Right lobe of liver (tissue), 6 donors: ENCODE results near the gene SPAG5. TPM values are rescaled to one million over a fixed set of nuclear protein-coding genes. Genes with fewer than 3 reads are reported as not detected.

ENCODE experiments used
- ATAC-seq, 4 donors: fragments of 200-7000 bp; cut with Tn5 transposase; one replicate each; pipeline ENCODE4 v1.9.1; 2020; ENCODE audit warnings: mild to moderate bottlenecking in 4 of 4, moderate library complexity in 4 of 4
- DNase-seq, 3 donors: peaks; one replicate each; pipeline ENCODE4 v3.0.0-alpha.2; 2020
- H3K27ac ChIP-seq, 3 donors: fragments of 200-600 bp; one replicate each; pipeline ENCODE4 v1.8.0; 2022
- H3K27me3 ChIP-seq, 2 donors: fragments of 200-600 bp; one replicate each; pipeline ENCODE4 v1.8.0; 2022
- H3K36me3 ChIP-seq, 4 donors: fragments of 200-600 bp; sonication (generic) in 1 of 4; one replicate each; pipeline versions ENCODE4 v1.5.1 to v1.8.0; 2017 to 2022; ENCODE audit warnings: control low read depth in 1 of 4
- H3K4me1 ChIP-seq, 4 donors: fragments of 200-600 bp; sonication (generic) in 1 of 4; one replicate each; pipeline versions ENCODE4 v1.5.1 to v1.8.0; 2017 to 2022; ENCODE audit warnings: control low read depth in 1 of 4
- H3K4me3 ChIP-seq, 3 donors: fragments of 200-600 bp; one replicate each; pipeline ENCODE4 v1.8.0; 2022
- H3K9me3 ChIP-seq, 4 donors: fragments of 200-600 bp; sonication (generic) in 1 of 4; one replicate each; pipeline versions ENCODE4 v1.5.1 to v1.8.0; 2017 to 2022; ENCODE audit warnings: control low read depth in 1 of 4
- CTCF ChIP-seq, 4 donors: fragments of 200-600 bp in 3 of 4; fragments of 450-650 bp in 1 of 4; IDR thresholded peaks; one replicate each; pipeline versions ENCODE4 v1.5.1 to v1.8.0; 2016 to 2022; ENCODE audit warnings: antibody characterized with exemption in 4 of 4, mild to moderate bottlenecking in 2 of 4
- POLR2A ChIP-seq: fragments of 450-650 bp; IDR thresholded peaks from one replicate; pipeline ENCODE4 v1.6.1; 2017; ENCODE audit warnings: antibody characterized with exemption, mild to moderate bottlenecking
- whole genome bisulfite sequencing: methylation state at CpG from one replicate; pipeline ENCODE4 v1.1.6; 2018; ENCODE audit warnings: low coverage, low lambda C conversion rate; ENCODE audit not compliant: insufficient coverage; ENCODE audit errors: missing lambda C conversion rate; 5-methylcytosine and 5-hydroxymethylcytosine counted together
- intact Hi-C, 2 donors: fragments of 100-400 bp; cut with DNase I; formaldehyde crosslinking; loops; one replicate each; pipeline versions ENCODE4 v1.11.2 to v1.14.1; 2022
- total RNA-seq, 6 experiments: library from RNA; depleted of rRNA in 2 of 6; stranded (reverse); fragments of >200 nt in 2 of 6; fragmentation: NEBNext Ultra II Directional in 3 of 6; extraction: Animal tissue kit (Norgen Biotek cat#: 25700) in 3 of 6; gene quantifications; one replicate each; pipeline versions ENCODE4 v1.1.0 to v1.2.4, GENCODE V29; 2016 to 2023
- donor health status: DM: no; HTN: yes; CAD: no.
- donor health status: DM: no; HTN: no; CAD: no.
- donor health status: DM: no; HTN: no; CAD: no.
- donor health status: DM: no; HTN: yes; CAD: no.
- donor health status: DM: no; HTN: yes; CAD: no.

SPAG5 gene
- total RNA-seq, 6 experiments from 2014 or later = 8.4 to 14.1 (median 11.3) TPM

- Histone ChIP-seq H3K9me3 (no peaks in the 10 kb centered on the region), H3K4me1 (no peaks in the 10 kb centered on the region), H3K27ac (no peak overlapping the region), H3K36me3 (no peaks in the 10 kb centered on the region), H3K4me3 (no peak overlapping the region), H3K27me3 (no peaks in the 10 kb centered on the region)
- WGBS = 86% methylated on average over 1 of the region's 2 CpGs
- no peak for DNase-seq
- intact Hi-C loops = no loop called here
- no peak for ATAC-seq
- TF ChIP-seq POLR2A (no peak), CTCF (IDR thresholded peaks at IDR 0.05) (no peak)
Measured at GRCh38 chr17:28527859-28528258, 71.0 kb downstream of the SPAG5 start.

Other genes starting within 250 kb of the SPAG5 start
- 100 to 1,000 TPM in 5 of 6 experiments, 10 to 100 TPM in 1; 92.5 to 156 (median 130) TPM for gene POLDIP2, start 241.5 kb downstream of the SPAG5 start, total RNA-seq
- not detected for gene SEBOX, start 233.8 kb downstream of the SPAG5 start, total RNA-seq
- gene VTN, start 228.7 kb downstream of the SPAG5 start, total RNA-seq = 1,000 to 10,000 TPM; 2,747 to 3,771 (median 3,031) TPM
- gene SARM1, start 227.3 kb downstream of the SPAG5 start, total RNA-seq = 1 to 10 TPM; 2.8 to 5.1 (median 3.9) TPM
- 10 to 100 TPM; 22.1 to 44.6 (median 32.1) TPM for gene SLC46A1, start 192.8 kb downstream of the SPAG5 start, total RNA-seq
- gene SLC13A2, start 125.4 kb downstream of the SPAG5 start, total RNA-seq = under 1 TPM; 0.09 to 0.49 (median 0.24) TPM
- gene FOXN1, start 92.7 kb downstream of the SPAG5 start, total RNA-seq = not detected
- 10 to 100 TPM; 11.5 to 37.8 (median 13.1) TPM for gene UNC119, start 46.4 kb downstream of the SPAG5 start, total RNA-seq
- gene PIGS, start 27.5 kb downstream of the SPAG5 start, total RNA-seq = 10 to 100 TPM in 4 of 6 experiments, 1 to 10 TPM in 2; 7.2 to 13.8 (median 11.0) TPM
- 10 to 100 TPM; 36.0 to 76.6 (median 48.9) TPM for gene ALDOC, start 22.1 kb downstream of the SPAG5 start, total RNA-seq
- gene RSKR, start 15.2 kb upstream of the SPAG5 start, total RNA-seq = 1 to 10 TPM; 1.5 to 7.3 (median 4.2) TPM
- 10 to 100 TPM; 33.2 to 90.3 (median 47.1) TPM for gene BLTP2, start 46.1 kb upstream of the SPAG5 start, total RNA-seq
- 10 to 100 TPM; 24.6 to 31.8 (median 26.4) TPM for gene SDF2, start 62.9 kb upstream of the SPAG5 start, total RNA-seq
- 10 to 100 TPM; 28.8 to 38.0 (median 34.0) TPM for gene SUPT6H, start 63.2 kb upstream of the SPAG5 start, total RNA-seq
- gene PROCA1, start 112.9 kb upstream of the SPAG5 start, total RNA-seq = under 1 TPM in 5 of 6 experiments, not detected in 1; 0.18 to 0.97 (median 0.54) TPM
- gene RAB34, start 118.8 kb upstream of the SPAG5 start, total RNA-seq = 10 to 100 TPM in 1 of 6 experiments, 1 to 10 TPM in 5; 2.5 to 12.5 (median 4.7) TPM
- 100 to 1,000 TPM; 212 to 464 (median 362) TPM for gene RPL23A, start 121.0 kb upstream of the SPAG5 start, total RNA-seq
- 10 to 100 TPM in 1 of 6 experiments, 1 to 10 TPM in 5; 2.9 to 11.0 (median 7.0) TPM for gene TLCD1, start 127.2 kb upstream of the SPAG5 start, total RNA-seq
- gene NEK8, start 129.8 kb upstream of the SPAG5 start, total RNA-seq = 1 to 10 TPM; 1.6 to 5.4 (median 3.2) TPM
- gene TRAF4, start 145.0 kb upstream of the SPAG5 start, total RNA-seq = 10 to 100 TPM; 26.4 to 55.2 (median 42.3) TPM
- gene FAM222B, start 243.8 kb upstream of the SPAG5 start, total RNA-seq = 10 to 100 TPM in 1 of 6 experiments, 1 to 10 TPM in 5; 5.8 to 12.0 (median 8.8) TPM